GM21526 (cell line): Measurements from ENCODE around the gene RASGEF1C.

Source experiments
- ATAC-seq: cut with Tn5 transposase; IDR thresholded peaks from one replicate; pipeline ENCODE4 v1.9.1; 2021; ENCODE audit warnings: moderate library complexity; ENCODE audit not compliant: unreplicated experiment, low FRiP score

The RASGEF1C gene

DNA sequence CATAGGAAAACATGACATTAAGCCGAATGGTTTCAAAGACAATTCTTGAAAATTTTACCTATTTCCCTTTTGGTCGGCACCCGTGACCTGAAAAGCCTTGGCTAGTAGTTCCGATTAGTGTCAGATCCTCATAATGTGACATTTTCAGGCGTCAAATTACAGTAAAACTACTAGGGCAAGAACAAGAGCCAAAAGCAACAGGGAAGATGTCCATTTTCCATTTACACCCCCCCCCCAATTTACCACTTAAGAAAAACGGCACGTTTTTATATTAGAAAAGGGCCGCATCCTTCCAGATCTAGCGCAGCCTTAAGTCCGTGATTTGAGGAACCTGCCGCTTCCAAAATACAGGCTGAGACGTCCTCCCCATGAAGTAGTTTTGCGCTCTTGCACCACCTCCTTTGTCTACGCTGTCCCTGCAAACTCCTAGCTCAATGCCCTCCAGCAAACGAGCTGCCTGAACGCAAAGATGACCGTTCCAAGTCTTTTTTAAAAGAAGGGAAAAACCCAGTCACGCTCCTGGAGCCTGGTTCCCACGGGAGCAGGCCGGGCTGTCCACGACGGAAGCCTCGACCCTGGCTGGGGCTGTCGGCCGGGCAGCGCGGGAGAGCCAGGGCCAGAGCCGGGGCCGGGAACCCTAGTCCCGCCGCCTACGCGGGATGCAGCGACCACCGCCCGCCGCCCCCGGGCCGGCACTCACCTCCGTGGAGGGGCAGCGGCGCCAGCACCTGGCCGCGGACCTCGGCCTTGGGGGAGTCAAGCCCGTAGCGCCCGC, 138.1 kb downstream of the RASGEF1C start:
- peak; percentile 11 for ATAC-seq

DNA sequence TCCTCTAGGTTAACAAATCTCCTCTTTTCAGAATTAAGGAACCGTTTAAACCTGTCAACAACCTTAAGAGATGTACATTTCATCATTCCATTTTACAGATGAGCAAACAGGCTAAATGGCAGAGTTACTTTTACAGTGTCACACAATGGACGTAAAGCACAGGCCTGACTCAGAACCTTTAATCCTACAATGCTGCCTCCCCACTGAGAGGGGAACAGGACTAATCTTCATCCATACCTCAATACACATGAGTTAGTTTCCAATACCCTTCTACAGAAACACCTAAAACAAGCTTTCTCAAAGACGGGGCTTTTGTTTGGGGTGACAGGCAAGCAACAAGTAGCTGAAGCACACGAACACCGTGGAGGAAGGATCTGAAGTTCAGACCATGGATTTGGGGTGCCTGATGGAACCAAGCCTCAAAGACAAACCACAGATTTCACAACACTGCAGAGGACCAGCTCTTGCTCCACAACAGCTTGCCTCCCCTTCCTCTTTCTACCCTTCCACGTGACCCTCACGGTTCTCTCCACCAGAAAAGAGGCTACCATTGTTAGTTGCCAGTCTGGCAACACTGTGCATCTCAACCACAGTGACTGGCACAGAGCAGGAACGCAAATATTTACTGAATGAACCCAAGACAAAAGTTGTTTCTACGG, 139.3 kb downstream of the RASGEF1C start:
- ATAC-seq, result no peak

DNA sequence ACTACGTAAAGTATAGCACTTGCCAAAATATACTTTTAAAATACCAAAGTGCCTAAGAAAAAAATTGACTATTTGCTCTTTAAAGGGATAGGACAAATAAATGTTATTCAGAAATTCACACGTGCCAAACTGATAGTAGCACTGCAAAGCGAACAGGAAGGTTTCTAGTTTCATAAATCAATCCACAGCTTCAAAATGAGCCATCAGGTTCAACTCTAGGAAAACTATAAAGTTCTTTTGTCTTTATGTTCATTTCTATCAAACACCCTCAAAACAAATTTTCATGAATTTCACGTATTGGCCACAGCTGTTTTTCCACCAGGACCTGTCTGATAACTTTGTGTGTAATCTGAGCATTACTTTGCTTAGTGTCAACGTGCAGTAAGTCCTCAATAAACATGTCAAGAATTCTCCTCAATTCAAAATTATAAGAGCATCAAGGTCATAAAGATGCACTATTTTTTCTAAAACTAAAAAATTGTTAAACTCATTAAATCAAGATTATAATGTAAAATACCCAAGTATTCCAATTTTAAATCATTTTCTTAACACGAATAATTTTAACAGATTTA, 140.4 kb downstream of the RASGEF1C start:
- ATAC-seq, result no peak

DNA sequence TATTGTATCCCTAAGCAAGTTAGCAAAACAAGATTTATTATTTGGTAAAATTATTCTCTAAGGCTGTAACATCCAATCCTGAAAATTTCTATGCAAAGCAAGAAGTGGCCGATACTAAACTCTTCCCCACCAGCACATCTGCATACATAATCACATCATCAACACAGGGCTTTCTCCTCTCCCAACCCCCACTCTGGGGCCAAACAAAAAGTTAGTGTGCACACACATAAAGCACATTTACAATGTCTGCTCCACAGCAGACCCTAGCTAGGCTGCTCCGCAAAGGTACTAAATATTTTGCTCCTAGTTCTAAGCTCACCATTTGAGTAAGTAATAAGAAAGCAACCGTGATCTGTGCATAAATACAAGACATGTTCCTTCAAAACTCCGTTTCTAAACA, 141.0 kb downstream of the RASGEF1C start:
- ATAC-seq, result no peak

DNA sequence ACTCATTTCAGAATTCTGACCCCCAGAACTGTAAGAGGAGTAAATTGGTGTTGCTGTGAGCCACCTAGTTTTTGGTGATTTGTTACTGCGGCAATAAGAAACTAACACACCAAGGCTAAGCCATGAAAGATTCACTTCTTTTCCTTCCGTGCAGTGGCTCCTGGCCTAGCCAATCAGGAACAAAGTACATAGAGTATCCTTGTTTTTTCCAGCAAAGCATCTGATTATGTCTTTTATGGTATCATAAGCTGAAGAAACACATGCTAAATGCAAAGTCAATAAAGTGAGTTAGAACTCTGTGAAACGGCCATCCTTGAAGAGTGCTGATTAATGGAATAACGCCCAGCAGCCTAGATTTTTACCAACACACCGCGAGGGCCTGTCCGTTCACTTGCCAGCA, 148.8 kb downstream of the RASGEF1C start:
- no peak for ATAC-seq

DNA sequence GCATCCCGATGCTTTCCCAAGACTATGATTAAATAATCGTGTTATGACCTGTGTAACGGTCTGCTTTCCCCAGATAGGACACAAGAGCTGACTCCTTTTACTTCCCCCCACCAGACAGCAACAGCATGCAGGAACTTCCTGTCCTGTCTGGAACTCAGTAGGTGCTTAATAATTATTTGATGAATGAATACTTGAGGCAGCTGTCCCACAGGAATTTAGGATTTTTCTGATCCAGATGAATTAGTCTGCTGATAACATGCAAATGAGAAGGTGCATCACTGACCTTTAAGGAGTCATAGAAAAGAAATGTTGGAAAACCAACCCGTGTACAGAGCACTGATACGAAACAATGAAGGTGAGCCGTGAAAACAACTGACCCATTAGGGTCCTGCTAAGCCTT, 149.7 kb downstream of the RASGEF1C start:
- ATAC-seq, result no peak

DNA sequence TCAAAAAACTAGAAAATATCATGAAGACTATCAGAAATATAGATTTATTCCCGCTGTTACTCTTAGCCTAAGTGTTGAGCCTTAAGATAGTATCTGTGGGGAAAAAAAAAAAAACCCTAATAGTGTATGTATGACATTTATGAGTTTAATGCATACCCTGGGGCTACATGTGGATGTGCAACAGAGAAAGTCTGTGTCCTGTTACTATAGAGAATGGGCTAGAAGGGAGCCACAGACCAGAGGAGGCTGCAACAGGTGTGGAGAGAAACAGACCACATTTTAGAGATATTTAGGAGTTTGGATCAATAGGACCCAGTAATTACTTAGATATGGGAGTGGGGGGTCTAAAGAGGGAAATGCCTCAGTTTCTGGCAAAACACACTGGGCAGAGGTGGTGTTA, 152.9 kb downstream of the RASGEF1C start:
- ATAC-seq, result no peak

DNA sequence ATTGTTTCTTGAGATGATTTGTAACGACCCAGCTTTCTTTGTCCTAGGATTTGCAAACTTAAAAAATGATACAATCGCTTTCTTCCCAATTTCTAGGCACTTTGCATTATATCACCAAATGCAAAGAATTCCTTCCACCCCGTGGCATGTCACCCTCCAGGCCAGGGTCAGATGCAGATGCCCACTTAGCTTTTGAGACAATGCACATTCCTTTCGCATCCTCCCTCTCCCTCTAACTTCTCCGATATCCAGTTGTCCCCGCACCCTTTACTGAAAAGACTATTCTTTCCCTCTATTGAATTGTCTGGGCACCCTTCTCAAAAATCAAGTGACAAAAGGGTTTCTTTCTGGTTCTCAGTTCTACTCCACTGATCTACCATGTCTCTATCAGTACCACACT, 154.8 kb downstream of the RASGEF1C start:
- no peak for ATAC-seq

DNA sequence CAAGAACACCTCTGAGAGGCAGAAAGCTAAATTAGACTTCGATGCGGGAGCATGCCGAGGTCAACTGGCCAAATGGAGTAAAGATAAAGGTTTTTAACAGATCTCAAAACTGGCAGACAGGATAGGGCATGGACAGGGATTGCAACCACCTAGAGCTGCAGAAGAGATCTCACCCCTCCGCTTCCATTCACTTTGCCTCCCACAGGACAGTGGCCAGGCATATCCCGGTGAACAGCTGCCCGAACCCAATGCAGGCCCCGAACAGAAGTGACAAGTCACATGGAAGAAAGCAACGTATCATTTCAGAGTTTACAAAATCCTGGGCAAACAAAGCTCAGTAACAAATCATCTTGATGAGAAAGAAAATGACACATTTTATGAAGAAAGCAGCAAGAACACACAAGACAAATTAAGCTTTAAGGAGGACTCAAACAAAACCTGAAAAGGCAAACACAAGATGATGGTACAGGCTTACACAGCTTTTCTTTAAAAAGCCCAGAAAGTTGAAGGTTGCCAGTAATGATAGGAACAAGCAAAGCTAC, 155.9 kb downstream of the RASGEF1C start:
- no peak for ATAC-seq

DNA sequence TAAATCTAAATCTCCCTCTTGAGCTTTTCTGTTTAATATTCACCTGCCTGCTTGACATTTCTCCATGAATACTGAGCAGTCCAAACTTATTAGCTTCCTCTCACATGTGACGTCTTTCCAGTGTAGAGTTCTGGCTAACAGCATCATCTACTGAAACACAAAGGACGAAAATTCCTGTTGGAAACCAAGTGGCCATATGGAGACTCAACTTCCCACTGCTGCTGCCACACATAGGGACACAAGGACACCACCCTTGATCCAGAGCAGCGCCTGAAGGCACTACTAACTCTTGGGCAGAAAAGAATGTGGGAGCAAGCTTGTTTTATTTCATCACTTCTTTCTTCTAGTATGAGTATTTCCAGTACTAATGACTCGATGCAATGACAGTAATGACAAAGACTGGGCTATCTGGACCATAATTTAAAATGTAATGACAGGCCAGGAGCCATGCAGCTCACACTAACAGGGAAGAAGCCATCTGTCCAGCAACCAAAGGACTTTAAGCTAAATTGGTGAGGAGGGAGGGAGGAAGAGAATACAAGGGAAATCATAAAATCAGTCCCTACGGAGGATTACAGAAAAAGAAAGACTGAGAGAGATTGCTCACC, 156.7 kb downstream of the RASGEF1C start:
- no peak for ATAC-seq
